Chondrocyte (in vitro differentiated cells): Measurements from ENCODE around the gene CHST7. TPM values are rescaled to one million over a fixed set of nuclear protein-coding genes. Genes with fewer than 3 reads are reported as not detected.

ENCODE experiments used
- DNase-seq: peaks from one replicate; pipeline ENCODE4 v3.0.0; 2021; ENCODE audit warnings: mixed read lengths, low spot score
- H3K27ac Mint-ChIP-seq: one replicate; pipeline ENCODE4 v1.8.0; 2021; ENCODE audit warnings: mild to moderate bottlenecking, moderate library complexity, mixed read lengths; ENCODE audit not compliant: unreplicated experiment
- H3K27me3 Mint-ChIP-seq: 2 replicates; pipeline ENCODE4 v1.8.0; 2021; ENCODE audit warnings: low read depth, mixed read lengths
- H3K36me3 Mint-ChIP-seq: 2 replicates; pipeline ENCODE4 v1.8.0; 2021; ENCODE audit warnings: low read depth, mixed read lengths
- H3K4me1 Mint-ChIP-seq: 2 replicates; pipeline ENCODE4 v1.8.0; 2021; ENCODE audit warnings: low read depth, mild to moderate bottlenecking, mixed read lengths
- H3K4me3 Mint-ChIP-seq: one replicate; pipeline ENCODE4 v1.8.0; 2021; ENCODE audit warnings: mild to moderate bottlenecking, moderate library complexity, mixed read lengths; ENCODE audit not compliant: unreplicated experiment
- H3K9me3 Mint-ChIP-seq: 2 replicates; pipeline ENCODE4 v1.8.0; 2021; ENCODE audit warnings: low read depth, mixed read lengths
- CTCF ChIP-seq: fragments of 200-600 bp; sonication (generic); IDR thresholded peaks from 2 replicates; pipeline ENCODE4 v1.5.0; 2021; ENCODE audit warnings: antibody characterized with exemption, mild to moderate bottlenecking, moderate library complexity
- total RNA-seq: library from RNA; stranded (reverse); gene quantifications from 3 replicates; pipeline ENCODE4 v1.2.1, GENCODE V29; 2021

The CHST7 gene
- total RNA-seq, 1 donor from 2014 or later, result 7.0 TPM

DNA sequence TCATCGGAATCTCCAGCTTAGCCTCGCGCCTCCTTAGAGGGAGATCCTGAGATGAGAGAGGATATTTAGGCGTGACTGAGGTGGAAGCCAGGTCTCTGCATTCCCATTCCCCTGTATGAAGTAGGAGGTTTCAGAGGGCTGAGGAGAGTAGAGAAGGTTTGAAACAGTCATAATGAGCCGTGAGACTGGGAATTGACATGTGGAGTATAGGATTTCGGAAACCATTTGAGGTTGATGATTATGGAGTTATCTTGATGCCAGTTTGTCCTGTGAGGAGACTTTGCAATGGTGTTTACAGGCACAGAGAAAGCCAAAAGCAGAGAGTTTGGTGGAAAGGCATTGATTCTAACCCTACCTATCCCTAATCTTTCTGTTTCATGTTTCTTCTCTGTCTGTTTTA, 2.0 kb downstream of the CHST7 start:
- no peak for TF ChIP-seq CTCF
- no peaks in the 10 kb centered on the region for H3K27me3 Mint-ChIP-seq
- peaks cover 25% of the 10 kb centered on the region for H3K4me1 Mint-ChIP-seq
- H3K9me3 Mint-ChIP-seq, result peaks cover 6% of the 10 kb centered on the region
- no peaks in the 10 kb centered on the region for H3K36me3 Mint-ChIP-seq
- peak overlapping the region; percentile 71 for H3K4me3 Mint-ChIP-seq
- DNase-seq, result no peak
- peak overlapping the region; percentile 45 for H3K27ac Mint-ChIP-seq

GRCh38 chrX:46575991-46576392, 2.4 kb downstream of the CHST7 start:
- Mint-ChIP-seq H3K4me3 (peak overlapping the region; percentile 71), H3K27me3 (no peaks in the 10 kb centered on the region), H3K27ac (no peak overlapping the region), H3K36me3 (no peaks in the 10 kb centered on the region), H3K4me1 (peaks cover 25% of the 10 kb centered on the region), H3K9me3 (peaks cover 6% of the 10 kb centered on the region)
- no peak for DNase-seq
- no peak for TF ChIP-seq CTCF

DNA sequence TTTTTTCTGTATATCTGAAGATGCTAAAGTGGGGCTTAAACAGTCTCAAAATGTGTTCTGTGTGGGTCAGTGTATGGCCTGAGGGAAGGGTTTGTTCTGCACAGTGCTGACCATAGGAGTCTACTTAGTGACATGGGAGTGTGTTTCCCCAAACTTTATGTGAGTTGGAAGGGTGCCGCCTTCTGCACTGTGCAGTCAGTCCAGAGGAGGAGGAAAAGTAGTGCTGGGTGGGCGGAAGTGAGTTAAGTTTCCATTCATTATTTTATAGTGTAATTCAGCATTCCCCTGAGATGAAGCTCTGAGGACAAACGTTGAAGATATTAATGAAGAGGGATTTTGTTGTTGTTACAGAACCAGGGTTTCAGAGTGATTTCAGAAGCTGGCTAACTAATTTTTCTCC, 2.9 kb downstream of the CHST7 start:
- peaks cover 6% of the 10 kb centered on the region for H3K9me3 Mint-ChIP-seq
- no peaks in the 10 kb centered on the region for H3K36me3 Mint-ChIP-seq
- peak overlapping the region; percentile 71 for H3K4me3 Mint-ChIP-seq
- DNase-seq, result no peak
- no peaks in the 10 kb centered on the region for H3K27me3 Mint-ChIP-seq
- H3K4me1 Mint-ChIP-seq, result peaks cover 25% of the 10 kb centered on the region
- no peak for TF ChIP-seq CTCF
- H3K27ac Mint-ChIP-seq, result peak overlapping the region; percentile 29

- H3K27ac Mint-ChIP-seq, result peak overlapping the region; percentile 43
- H3K27me3 Mint-ChIP-seq, result no peaks in the 10 kb centered on the region
- H3K4me3 Mint-ChIP-seq, result peak overlapping the region; percentile 25
- DNase-seq, result no peak
- peaks cover 33% of the 10 kb centered on the region for H3K4me1 Mint-ChIP-seq
- H3K36me3 Mint-ChIP-seq, result no peaks in the 10 kb centered on the region
- H3K9me3 Mint-ChIP-seq, result peaks cover 2% of the 10 kb centered on the region
- TF ChIP-seq CTCF, result no peak
These were observed 3.8 kb downstream of the CHST7 start for GRCh38 chrX:46577221-46578005.

DNA sequence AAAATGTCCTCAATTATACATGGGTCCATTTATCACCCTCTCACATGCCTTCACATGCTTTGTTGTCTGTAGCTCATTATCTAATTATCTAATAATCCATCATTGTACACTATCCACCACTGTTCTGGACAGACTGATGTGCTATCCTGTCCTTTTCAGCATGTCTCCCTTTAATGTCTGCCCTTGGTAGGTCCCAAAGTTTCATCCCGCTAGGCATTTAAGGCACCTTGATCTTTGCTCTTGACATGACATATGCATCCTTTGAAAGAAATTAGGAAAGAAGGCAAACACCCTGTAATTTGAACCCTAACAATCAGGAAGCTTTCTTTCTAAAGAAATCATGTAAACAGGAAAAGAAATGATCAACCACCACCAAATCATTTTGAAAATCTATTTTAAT, 5.7 kb downstream of the CHST7 start:
- Mint-ChIP-seq H3K4me3 (no peak overlapping the region), H3K27me3 (no peaks in the 10 kb centered on the region), H3K27ac (no peak overlapping the region), H3K9me3 (peaks cover 4% of the 10 kb centered on the region), H3K36me3 (no peaks in the 10 kb centered on the region), H3K4me1 (peaks cover 46% of the 10 kb centered on the region)
- no peak for TF ChIP-seq CTCF
- no peak for DNase-seq
